Activated effector memory CD4-positive, alpha-beta T cell treated with anti-CD3 and anti-CD28 coated beads, Interleukin-2, amount 50 U/mL, for 16 hours (primary cell): ENCODE results near the gene FANCC.

Source experiments
- DNase-seq: peaks from one replicate; pipeline ENCODE4 v3.0.0-alpha.2; 2020

Gene FANCC

GRCh38 chr9:95080961-95081647, 236.4 kb downstream of the FANCC start:
- peak; percentile 49 for DNase-seq

- DNase-seq = no peak
Measured at GRCh38 chr9:95079461-95079860, 238.0 kb downstream of the FANCC start.

DNA sequence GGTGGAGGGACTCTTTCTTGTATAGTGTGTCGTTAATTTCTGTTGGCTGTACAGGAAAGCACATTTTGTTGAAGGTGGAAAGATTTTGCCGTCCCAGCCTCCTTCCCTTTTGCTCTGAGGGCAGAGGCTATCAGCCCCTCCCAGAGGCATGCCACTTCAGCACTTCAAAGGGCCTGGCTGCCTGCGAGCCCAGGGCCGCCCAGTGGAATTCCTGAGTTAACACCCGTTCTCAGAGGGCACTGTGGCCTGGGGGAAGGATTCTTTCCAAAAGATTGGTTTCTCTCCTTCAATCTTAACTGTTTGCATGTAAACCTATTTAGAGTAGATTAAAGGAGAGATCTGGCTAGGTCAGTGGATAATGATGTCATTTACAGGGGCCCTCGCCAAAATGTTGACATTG, 238.6 kb downstream of the FANCC start:
- DNase-seq = no peak

DNA sequence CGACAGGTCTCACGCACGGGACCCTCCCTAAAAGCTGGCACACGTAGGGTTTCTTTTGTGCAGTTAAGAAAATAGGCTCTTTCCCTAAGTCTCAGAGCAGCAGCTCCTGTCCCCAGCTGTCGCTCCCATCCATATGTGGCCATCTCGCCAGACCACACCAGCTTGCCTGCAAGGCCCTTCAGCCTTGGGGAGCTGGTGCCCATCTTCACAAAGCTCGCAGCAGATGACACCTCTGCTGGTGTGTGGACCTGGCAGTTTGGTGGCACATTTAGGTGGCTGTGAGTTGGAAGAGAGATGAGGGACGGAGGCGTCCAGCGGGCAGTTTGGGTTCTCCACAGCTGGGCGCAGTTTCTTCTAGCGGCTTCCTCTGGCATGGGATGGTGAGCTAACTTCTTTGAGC, 239.0 kb downstream of the FANCC start:
- no peak for DNase-seq

DNA sequence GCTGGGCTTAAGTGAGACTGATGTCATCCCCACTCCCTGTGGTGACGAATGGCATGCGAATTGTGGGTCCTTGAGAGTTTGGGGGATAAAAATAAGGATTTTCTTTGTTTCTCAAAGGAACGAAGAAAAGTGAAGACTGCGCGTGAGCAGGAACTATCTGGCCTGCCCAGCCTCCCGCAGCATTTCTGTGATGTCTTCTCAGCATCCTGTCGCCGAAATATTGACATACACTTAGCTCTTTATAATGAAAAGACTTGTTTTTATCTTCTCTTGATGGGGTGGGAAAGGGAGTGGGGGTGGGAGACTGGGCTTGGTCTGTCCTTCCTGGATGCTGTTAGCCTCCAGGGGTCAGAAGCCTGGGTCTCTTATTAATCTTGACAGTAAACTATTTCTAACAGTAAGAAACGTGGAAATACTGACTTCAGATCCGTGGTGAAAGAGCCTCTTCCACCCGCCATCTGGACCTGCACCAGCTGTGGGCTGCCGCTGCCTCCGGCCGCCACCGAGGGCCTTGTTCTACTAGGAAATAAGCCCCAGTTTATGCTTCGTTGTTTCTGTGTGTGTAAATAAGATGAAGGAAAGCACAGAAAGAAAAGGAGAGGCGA, 239.6 kb downstream of the FANCC start:
- no peak for DNase-seq

- no peak for DNase-seq
Measured at GRCh38 chr9:95077053-95077765, 240.3 kb downstream of the FANCC start.

GRCh38 chr9:95076696-95077052, 240.8 kb downstream of the FANCC start:
- no peak for DNase-seq

DNA sequence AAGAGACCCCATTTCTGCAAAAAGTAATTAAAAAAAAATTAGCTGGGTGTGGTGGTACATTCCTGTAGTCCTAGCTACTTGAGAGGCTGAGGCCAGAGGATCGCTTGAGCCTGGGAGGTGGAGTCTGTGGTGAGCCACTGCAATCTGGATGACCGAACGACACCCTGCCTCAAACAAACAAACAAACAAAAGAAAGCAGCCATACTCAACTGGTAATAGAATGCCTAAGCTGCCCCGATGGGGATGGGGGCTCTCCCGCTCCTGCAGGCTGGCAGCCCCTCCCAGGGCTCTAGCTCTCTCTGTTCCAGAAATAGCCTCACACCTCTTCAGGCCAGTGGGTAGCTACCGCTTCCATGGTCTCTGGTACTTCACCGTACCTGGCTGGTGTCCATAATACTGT, 241.8 kb downstream of the FANCC start:
- DNase-seq = no peak

GRCh38 chr9:95074632-95075031, 242.9 kb downstream of the FANCC start:
- DNase-seq = no peak

DNA sequence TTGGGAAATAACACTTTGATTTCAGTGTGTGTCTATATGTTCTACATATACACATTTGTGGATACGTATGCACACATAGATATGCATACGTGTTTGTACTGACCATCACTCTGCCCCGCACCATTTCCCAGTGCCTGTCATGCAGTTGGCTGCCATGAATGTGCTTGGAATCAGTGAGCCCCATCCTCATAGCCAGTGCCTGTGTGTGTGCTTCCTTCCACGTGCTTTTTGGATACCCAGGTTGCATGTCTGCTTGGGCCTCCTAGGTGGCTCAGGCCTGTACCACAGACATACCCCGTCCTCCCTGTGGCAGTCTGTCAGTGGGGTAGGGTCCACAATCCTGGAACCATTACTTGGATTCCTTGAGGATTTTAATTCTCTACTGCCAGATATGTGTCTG, 243.6 kb downstream of the FANCC start:
- DNase-seq = no peak

DNA sequence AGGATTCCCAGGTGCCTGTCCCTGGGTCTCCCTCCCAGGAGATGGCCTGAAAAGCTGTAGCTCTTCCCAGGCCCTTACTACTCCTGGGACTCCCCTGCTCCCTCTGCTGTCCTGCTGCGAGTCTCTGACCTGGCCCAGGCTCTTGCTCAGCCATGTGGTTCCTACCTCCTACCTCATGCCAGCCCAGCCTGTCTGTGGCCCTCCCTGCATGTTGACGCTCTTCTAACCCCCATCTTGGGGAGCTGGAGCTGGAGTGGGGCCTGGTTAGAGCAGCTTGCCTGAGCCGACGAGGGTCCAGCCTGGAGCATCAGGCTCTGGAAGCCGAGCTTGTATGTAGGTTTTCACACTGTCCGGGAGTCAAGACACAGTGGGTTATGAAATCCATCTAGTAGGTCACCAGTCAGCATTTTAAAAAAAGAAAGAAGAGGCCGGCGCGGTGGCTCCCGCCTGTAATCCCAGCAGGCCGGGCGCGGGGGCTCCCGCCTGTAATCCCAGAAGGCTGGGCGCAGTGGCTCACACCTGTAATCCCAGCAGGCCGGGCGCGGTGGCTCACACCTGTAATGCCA, 244.4 kb downstream of the FANCC start:
- no peak for DNase-seq

DNA sequence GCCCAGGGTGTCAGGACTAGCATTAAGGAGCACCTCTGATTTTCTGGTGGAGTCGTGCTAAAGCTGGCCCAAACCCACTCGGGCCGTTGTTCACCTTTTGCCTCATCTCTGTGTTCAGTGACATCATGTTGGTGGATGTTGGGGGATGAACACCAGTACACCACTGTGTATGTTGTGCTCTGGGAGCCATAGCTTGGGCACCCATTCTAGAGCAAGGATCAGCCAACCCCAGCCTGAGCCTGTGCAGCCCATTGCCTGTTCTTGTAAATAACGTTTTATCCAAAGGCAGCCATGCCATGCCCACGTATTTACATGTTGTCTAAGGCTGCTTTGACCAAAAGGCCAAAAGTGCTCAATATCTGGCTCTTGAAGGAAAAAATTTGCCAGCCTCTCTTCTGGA, 245.6 kb downstream of the FANCC start:
- DNase-seq = no peak

DNA sequence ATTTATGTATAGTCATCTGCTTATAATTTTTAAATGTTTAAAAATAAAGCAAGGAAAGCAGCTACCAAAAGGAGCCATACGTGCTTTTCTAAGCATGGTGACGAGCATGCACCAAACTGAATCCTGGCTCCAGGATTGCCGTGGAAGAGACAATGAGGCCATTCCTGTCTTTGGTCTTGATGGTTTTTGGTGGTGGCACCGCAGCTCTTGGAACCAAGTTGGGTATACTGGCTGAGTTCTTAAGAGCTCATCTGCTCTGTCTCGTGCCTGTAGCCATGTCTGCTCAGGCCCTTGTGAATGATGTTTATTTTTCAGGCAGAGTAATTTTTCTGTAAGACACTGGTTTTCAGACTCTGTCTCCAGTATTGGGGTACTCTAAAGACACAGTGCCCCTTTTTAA, 246.1 kb downstream of the FANCC start:
- no peak for DNase-seq

DNA sequence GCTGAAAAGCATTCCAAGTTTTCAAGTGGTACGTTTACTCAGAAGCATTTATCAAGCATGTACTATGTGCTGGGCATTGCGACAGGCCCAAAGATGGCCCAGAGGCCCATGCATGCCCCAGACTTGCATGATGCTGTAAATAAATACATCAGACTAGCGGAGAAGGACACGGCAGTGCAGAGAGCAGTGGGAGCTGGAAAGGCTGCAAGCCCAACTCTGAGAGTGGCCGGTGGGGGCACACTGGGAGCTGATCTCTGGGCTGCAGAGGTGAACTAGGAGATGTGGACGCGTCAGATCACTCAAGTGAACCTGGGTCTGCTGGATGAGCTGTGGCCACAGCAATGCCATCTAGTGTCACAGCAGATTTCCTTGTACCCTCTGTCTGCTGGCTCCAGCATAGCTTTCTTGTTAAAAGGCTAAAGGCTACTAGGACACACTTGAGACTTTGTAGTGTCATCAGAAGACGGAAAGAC, 246.9 kb downstream of the FANCC start:
- no peak for DNase-seq

DNA sequence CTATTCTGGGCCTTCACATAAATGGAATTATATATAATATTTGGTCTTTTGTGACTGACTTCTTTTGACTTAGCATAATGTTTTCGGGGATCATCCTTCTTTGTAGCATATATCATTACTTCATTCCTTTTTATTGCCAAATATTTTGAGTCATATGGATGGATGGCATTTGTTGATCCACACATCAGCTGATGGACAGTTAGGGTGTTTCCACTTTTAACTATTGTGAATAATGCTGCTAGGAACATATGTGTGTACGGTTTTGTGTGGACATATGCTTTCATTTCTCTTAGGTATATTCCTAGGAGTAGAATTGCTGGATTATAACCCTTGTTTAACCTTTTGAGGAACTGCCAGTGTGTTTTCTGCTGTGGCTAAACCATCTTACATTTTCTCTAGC, 249.6 kb downstream of the FANCC start:
- no peak for DNase-seq

DNA sequence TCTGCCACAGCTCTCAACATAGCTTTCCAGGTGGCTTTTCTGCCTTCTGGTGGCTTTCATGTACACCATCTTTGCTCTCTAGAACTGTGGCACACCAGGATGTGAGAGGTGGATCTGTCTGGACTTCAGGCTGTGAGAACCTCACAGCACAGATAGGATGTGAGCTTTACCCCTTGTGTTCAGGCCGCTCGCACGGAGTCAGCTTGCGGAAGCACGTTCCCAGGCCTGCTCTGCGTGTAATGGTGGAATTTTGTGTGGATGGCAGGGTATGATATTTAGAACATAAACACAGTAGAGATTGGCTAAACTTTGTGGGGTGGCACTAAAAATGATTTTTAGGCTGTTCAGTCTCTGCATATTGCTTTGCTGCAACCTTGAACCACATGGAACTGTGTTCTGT, 250.5 kb downstream of the FANCC start:
- no peak for DNase-seq

GRCh38 chr9:95065224-95065623, 252.3 kb downstream of the FANCC start:
- no peak for DNase-seq

DNA sequence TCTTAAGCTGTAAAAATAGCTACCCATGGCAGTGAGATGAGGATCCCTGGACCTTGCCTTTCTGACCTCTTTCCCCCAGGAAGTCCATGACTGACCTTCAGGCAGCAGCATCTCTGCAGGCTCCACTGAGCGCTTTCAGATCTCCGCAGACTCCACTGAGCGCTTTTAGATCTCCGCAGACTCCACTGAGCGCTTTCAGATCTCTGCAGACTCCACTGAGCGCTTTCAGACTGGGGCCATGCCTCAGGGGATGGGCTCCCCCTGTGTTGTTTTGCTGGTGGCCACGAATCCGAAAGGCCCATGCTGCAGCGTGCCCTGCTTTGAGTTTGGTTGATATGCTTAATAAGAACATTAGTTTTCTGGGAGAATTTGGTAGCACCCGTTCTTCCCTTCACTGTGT, 254.2 kb downstream of the FANCC start:
- DNase-seq = no peak

DNA sequence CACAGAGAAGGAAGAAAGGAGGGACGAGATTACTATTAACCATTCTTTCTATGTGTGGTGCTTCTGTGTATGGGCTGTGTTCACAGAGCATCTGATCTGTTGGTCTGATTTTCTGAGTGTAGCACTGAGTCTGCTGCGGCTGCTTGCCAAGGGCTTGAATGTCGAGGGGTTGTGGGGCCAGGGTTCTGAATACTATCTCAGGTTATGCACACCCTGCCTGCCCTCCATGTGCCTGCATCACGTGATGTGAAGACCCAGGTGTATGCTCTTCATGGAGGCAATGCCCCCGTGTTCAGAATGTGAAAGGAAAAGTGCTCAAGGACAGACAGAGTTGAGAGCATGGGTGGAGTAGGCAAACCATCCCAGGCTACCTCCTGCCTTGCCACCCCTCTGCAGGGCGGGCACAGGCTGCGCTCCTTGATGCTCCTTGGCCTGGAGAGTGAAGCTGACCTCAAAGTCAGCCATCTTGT, 254.9 kb downstream of the FANCC start:
- no peak for DNase-seq

DNA sequence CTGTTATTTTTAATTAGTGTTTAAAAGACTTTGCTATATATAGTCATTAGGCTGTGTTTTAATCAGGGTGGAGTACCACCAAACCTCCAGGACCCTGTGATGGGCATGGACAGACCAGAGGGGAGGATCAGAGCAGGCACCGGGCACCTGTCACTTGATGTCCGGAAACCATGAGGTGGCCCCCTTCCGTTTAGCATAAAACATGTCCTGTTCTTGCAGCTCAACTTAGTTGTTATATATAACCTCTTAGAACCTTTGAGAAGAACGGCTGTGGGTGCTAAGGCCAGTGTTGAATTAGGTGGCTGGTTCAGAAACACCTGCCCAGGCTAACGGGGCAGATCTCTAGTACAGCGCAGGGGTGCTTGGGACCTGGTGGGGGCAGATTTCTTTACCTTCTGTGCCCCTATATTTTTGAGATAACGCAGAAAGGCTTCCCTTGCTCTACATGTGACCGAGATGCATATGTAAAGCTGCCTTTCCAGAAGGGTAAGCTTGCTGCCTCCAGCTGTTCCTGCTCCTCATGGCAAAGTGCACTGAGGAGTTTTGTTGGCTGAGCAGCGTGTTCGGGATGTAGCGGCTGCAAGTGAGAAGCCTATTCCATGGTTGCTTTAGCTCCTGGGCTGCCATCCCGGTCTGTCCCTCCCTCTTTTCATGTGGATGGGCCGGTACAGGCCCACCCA, 255.5 kb downstream of the FANCC start:
- DNase-seq = no peak

DNA sequence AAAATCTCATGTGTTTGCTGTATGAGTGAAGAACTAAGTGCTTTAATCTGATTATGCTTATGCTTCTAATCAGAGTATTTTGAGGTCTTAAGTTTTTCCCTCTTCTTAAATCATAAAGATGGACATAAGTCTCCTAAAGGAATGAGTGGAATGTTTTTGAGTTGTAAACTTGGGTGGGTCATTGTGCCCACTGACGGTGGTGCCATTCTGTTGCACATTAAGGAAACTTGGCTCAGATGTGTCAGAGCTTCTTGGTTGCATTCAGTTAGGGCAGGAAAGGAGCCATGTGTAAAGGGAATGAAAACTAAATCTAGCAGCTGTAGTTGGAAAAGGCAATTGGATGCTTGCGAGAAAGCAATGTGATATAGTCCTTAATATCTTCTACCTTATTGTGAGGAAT, 256.6 kb downstream of the FANCC start:
- no peak for DNase-seq

DNA sequence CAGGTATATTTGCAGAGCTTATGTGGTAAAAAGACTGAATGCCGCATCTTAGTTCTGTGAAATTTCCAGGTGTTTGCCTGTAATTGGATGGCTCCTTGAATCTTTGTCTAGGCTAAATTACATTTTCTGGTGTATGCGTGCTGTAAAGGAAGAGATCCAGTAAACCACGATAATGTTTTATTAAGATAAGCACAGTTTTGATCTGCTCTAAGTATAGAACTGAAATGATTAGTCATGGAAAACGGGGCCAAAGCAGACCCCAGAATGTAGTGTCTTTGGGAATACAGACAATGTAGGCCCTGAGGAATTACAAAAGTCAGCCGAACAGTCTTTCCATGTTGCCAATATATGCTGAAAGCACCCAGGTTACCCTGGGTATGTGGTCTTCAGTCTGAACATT, 257.3 kb downstream of the FANCC start:
- DNase-seq = no peak

DNA sequence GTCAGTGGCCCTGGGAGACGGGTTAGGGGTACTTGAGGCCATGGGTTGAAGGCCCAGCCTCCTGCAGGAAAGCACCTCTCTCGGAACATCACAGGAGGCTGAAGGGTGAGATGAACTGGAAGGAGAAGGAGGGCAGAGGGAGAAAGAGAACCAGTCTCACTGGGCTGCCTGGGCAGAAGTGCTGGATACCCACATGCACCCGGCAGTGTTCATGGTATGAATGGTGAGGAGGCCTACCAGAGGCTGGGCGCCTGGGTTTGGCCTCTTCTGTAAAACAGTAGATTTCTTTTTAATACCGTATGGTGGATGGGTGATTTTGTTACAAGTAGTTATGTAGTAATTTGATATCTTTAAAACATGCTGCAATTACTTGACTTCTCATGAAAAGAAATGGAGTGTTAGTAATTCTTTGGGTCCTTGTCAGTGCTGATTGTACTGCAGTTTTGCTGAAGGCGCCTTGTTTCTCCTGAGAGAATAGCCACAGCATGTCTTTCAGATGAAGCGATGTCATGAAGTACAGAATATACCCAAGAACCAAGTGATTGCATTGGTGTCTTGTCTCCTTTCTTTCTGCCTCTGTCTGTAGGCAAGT, 258.6 kb downstream of the FANCC start:
- DNase-seq = no peak
